Measurements from ENCODE around the gene DNAJC3. TPM values are rescaled to one million over a fixed set of nuclear protein-coding genes. Genes with fewer than 3 reads are reported as not detected.

DNAJC3 gene
- total and polyA plus RNA-seq, 2 donors from 2014 or later: 20.1 to 65.9 TPM

DNA sequence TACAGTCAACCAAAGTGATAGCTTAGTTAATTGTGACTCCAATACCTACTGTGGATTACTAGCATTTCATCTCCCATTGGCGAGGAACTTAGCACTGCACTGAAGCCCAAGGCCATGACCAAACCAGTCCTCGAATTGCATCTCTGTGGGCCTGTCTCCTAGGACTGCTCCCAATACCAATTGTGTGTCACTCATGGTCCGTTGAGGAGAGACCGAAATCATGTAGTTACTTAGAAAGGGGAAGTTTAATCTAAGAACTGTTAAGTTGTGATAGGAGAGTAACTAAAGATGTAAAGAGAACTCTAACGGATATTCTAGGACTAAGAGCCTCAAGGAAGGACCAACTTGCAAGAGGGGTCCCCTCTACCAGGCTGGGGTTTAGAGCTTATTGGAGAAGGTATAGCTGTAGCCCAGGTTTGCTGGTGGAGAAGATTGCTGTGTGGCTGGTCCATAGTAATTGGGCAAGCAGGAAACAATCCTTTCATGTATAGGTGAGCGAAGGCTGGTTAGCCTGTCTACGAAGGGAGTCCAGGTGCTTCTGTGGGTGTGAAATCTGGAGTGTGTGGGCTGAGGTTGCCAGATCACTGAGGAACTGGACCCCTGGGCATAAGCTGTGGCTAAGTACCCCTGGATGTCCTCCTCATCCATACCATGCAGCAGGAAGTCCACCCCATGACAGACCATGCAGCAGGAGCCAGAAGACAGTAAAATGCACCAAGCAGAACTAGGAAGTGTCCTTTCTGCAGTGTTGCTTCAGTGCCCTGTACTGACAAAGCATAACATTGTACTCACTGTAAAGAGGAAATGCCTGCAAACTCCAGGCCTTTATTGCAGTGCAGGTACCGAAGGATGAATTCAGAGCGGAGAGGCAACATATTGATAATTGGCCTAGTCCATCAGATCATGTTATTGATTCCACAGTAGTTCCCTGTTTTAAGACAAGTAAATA is 30.8 kb downstream of the DNAJC3 start:
- DNase-seq (no peak), FAIRE-seq (no peak)
- Histone ChIP-seq H3K9ac (ENCODE audit: low read length in 3 of 3) (no peak overlapping the region), H3K36me3 (ENCODE audit: control insufficient read depth in 2 of 3, insufficient read depth in 3 of 3, low read length in 3 of 3) (peaks cover 0 to 6% (median 3%) of the 10 kb centered on the region in 3 donors), H3K4me3 (ENCODE audit: low read length in 3 of 3) (no peak overlapping the region), H3K27me3 (ENCODE audit: control insufficient read depth, insufficient read depth, low read length) (no peaks in the 10 kb centered on the region), H3K27ac (ENCODE audit: low read depth in 2 of 2, low read length in 2 of 2) (no peak overlapping the region), H3K9me3 (ENCODE audit: control insufficient read depth in 2 of 3, insufficient read depth in 1 of 3, low read length in 3 of 3) (no peaks in the 10 kb centered on the region), H3K4me1 (ENCODE audit: control insufficient read depth in 2 of 3, insufficient read depth in 2 of 3, low read depth in 1 of 3, low read length in 3 of 3) (peaks cover 0 to 6% (median 0%) of the 10 kb centered on the region in 3 donors)
- TF ChIP-seq, protein P1, sequence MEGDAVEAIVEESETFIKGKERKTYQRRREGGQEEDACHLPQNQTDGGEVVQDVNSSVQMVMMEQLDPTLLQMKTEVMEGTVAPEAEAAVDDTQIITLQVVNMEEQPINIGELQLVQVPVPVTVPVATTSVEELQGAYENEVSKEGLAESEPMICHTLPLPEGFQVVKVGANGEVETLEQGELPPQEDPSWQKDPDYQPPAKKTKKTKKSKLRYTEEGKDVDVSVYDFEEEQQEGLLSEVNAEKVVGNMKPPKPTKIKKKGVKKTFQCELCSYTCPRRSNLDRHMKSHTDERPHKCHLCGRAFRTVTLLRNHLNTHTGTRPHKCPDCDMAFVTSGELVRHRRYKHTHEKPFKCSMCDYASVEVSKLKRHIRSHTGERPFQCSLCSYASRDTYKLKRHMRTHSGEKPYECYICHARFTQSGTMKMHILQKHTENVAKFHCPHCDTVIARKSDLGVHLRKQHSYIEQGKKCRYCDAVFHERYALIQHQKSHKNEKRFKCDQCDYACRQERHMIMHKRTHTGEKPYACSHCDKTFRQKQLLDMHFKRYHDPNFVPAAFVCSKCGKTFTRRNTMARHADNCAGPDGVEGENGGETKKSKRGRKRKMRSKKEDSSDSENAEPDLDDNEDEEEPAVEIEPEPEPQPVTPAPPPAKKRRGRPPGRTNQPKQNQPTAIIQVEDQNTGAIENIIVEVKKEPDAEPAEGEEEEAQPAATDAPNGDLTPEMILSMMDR (IDR thresholded peaks at IDR 0.05; ENCODE audit: borderline replicate concordance, extremely low read depth, insufficient read depth): no peak
- intact Hi-C loops (cut with DNase I): no loop called here

DNA sequence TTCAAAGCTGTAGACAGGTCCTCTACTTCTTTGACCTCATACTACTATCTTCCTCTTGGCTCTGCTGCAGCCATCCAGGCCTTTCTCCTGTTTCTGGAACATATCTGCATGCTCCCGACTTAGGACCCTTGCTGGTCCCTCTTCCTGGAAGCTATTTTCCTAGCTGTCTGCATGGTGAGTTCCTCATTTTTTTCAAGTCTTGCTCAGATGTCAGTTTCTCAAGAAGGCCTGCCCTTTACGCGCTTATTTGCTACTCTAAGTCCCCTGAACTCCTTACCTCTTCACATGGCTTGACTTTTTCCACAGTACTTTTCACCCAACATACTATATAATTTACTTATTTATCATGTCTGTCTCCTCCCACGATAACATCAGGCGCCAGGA is 31.4 kb downstream of the DNAJC3 start:
- intact Hi-C loops (cut with DNase I): no loop called here
- FAIRE-seq: no peak
- H3K27ac ChIP-seq (ENCODE audit: low read depth in 2 of 2, low read length in 2 of 2): no peak overlapping the region
- peaks cover under 1 to 8% (median 3%) of the 10 kb centered on the region in 3 donors for H3K36me3 ChIP-seq (ENCODE audit: control insufficient read depth in 2 of 3, insufficient read depth in 3 of 3, low read length in 3 of 3)
- H3K27me3 ChIP-seq (ENCODE audit: control insufficient read depth, insufficient read depth, low read length): no peaks in the 10 kb centered on the region
- no peak for DNase-seq
- H3K4me1 ChIP-seq (ENCODE audit: control insufficient read depth in 2 of 3, insufficient read depth in 2 of 3, low read depth in 1 of 3, low read length in 3 of 3): no peaks in the 10 kb centered on the region
- no peak overlapping the region for H3K4me3 ChIP-seq (ENCODE audit: low read length in 3 of 3)
- H3K9ac ChIP-seq (ENCODE audit: low read length in 3 of 3): no peak overlapping the region
- H3K9me3 ChIP-seq (ENCODE audit: control insufficient read depth in 2 of 3, insufficient read depth in 1 of 3, low read length in 3 of 3): peaks cover 0 to 3% (median 0%) of the 10 kb centered on the region in 3 donors
- TF ChIP-seq, protein P1 (IDR thresholded peaks at IDR 0.05; ENCODE audit: borderline replicate concordance, extremely low read depth, insufficient read depth): no peak

DNA sequence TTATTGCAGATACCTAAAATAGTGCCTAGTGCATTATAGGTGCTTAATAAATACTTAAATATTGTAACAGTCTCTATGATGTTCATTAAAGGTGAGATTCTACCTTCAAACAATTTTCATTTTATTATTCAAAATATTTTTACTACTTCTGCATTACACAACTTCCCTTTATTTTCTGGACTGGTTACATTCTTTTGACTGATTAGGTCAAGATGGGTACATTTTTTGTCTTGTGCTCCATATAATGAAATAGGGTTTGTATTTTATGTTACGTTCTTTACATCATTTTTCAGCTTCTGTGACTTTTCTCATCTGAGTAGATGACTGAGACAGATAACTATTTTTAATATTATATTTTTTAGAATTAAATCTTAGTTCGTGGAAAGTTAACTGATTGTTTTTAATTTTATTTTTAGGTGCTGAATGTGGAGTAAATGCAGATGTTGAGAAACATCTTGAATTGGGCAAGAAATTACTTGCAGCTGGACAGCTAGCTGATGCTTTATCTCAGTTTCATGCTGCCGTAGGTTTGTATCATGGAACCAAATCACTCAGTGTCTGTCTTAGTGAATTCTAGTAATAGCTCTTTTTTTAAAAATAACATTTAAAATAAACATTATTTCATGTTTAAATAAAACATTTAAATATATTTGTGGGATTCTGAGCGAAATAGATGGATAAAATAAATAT is 32.0 kb downstream of the DNAJC3 start:
- H3K9ac ChIP-seq (ENCODE audit: low read length in 3 of 3): no peak overlapping the region
- H3K27ac ChIP-seq (ENCODE audit: low read depth in 2 of 2, low read length in 2 of 2): no peak overlapping the region
- H3K36me3 ChIP-seq (ENCODE audit: control insufficient read depth in 2 of 3, insufficient read depth in 3 of 3, low read length in 3 of 3): peaks cover 3 to 14% (median 3%) of the 10 kb centered on the region in 3 donors
- DNase-seq: no peak
- H3K27me3 ChIP-seq (ENCODE audit: control insufficient read depth, insufficient read depth, low read length): no peaks in the 10 kb centered on the region
- TF ChIP-seq, protein P1 (IDR thresholded peaks at IDR 0.05; ENCODE audit: borderline replicate concordance, extremely low read depth, insufficient read depth): no peak
- FAIRE-seq: no peak
- H3K4me3 ChIP-seq (ENCODE audit: low read length in 3 of 3): no peak overlapping the region
- intact Hi-C loops (cut with DNase I): no loop called here
- peaks cover 0 to 7% (median 0%) of the 10 kb centered on the region in 3 donors for H3K9me3 ChIP-seq (ENCODE audit: control insufficient read depth in 2 of 3, insufficient read depth in 1 of 3, low read length in 3 of 3)
- no peaks in the 10 kb centered on the region for H3K4me1 ChIP-seq (ENCODE audit: control insufficient read depth in 2 of 3, insufficient read depth in 2 of 3, low read depth in 1 of 3, low read length in 3 of 3)

Data from kidney (tissue), 14 donors.